ENCODE data around the gene TNS1. TPM values are rescaled to one million over a fixed set of nuclear protein-coding genes. Genes with fewer than 3 reads are reported as not detected.

TNS1 gene
- total and polyA plus RNA-seq, 9 of the 15 experiments (the other 6 are each of a cell fraction or from before 2014, with no cell fraction given), result 0.13 to 2.7 (median 0.77) TPM

GRCh38 chr2:217798191-217798590, 204.6 kb downstream of the TNS1 start:
- no peaks in the 10 kb centered on the region for H3K27me3 ChIP-seq (ENCODE audit: control insufficient read depth in 2 of 2, insufficient read depth in 2 of 2, low read length in 2 of 2)
- no peaks in the 10 kb centered on the region for H3K36me3 ChIP-seq (ENCODE audit: control insufficient read depth, insufficient read depth, low read length)
- H3K9me3 ChIP-seq (replicated peaks; ENCODE audit: control insufficient read depth, insufficient read depth, low read depth, low read length), result no peaks in the 10 kb centered on the region
- no peak overlapping the region for H3K9ac ChIP-seq (ENCODE audit: insufficient read depth in 1 of 2, low read depth in 2 of 2, low read length in 2 of 2)
- BruUV-seq (replicated peaks), result no TSS peak
- H3K4me1 ChIP-seq (replicated peaks in 1 of 2; ENCODE audit: control insufficient read depth in 2 of 2, insufficient read depth in 2 of 2, low read length in 2 of 2), result peaks cover 14 to 21% of the 10 kb centered on the region in 2 experiments; a peak in 4 of 5 replicates
- no peak for DNase-seq (ENCODE audit: extremely low read depth in 1 of 4, low spot score in 3 of 4)
- ChIA-PET CTCF (ENCODE audit: low intra/inter-chr PET ratio) (interaction anchor here (0.7 kb wide), 1 partner anchor 24 kb away, joined by 3 read pairs; no protein-coding TSS in a partner anchor), POLR2A (interaction anchor here (0.6 kb wide), 1 partner anchor 29 kb away, joined by 3 read pairs; no protein-coding TSS in a partner anchor)
- no peak overlapping the region for H2AFZ ChIP-seq (ENCODE audit: low read depth, low read length)
- FAIRE-seq, result no peak
- H3K4me3 ChIP-seq, result no peak overlapping the region
- no peak for TF ChIP-seq ZKSCAN8 (CRISPR knock-in tag; IDR thresholded peaks at IDR 0.05)
- no peak for TF ChIP-seq SETDB1 (IDR thresholded peaks at IDR 0.05; ENCODE audit: low read length)
- no peak for TF ChIP-seq MED1 (CRISPR knock-in tag; IDR thresholded peaks at IDR 0.05; ENCODE audit: borderline replicate concordance)
- TF ChIP-seq KLF10 (CRISPR knock-in tag; IDR thresholded peaks at IDR 0.05), result no peak
- TF ChIP-seq NR4A1 (CRISPR knock-in tag; IDR thresholded peaks at IDR 0.05), result no peak
- TF ChIP-seq NR4A1 (tag; IDR thresholded peaks at IDR 0.05), result no peak
- TF ChIP-seq SMAD4 (CRISPR knock-in tag; conservative IDR thresholded peaks at IDR 0.05), result no peak
- no peak for TF ChIP-seq ZNF586 (CRISPR knock-in tag; conservative IDR thresholded peaks at IDR 0.05)
- TF ChIP-seq PHB2 (IDR thresholded peaks at IDR 0.05; ENCODE audit: low read depth), result no peak
- TF ChIP-seq GABPA (tag; conservative IDR thresholded peaks at IDR 0.05; ENCODE audit: low read depth), result no peak
- TF ChIP-seq POLR2A (conservative IDR thresholded peaks at IDR 0.05), result no peak
- TF ChIP-seq HDGF (IDR thresholded peaks at IDR 0.05), result no peak
- no peak for TF ChIP-seq NR1H2 (CRISPR knock-in tag; IDR thresholded peaks at IDR 0.05)
- no peak for TF ChIP-seq ZNF561 (CRISPR knock-in tag; conservative IDR thresholded peaks at IDR 0.05)
- no peak for TF ChIP-seq STAT5B (CRISPR knock-in tag; IDR thresholded peaks at IDR 0.05)
- TF ChIP-seq POLR2H (tag; IDR thresholded peaks at IDR 0.05; ENCODE audit: low read depth), result no peak
- H3K79me2 ChIP-seq (ENCODE audit: control insufficient read depth, insufficient read depth, low read length), result no peaks in the 10 kb centered on the region
- ATAC-seq, result no peak
- WGBS (ENCODE audit: insufficient coverage, low coverage, missing lambda C conversion rate), result 53% methylated on average over 7 of the region's 7 CpGs
- no peak overlapping the region for H3K4me2 ChIP-seq (ENCODE audit: insufficient read depth, low read length)
- intact Hi-C loops (cut with micrococcal nuclease), result no loop called here
- H3K27ac ChIP-seq (ENCODE audit: extremely low read depth, low read depth, low read length), result no peak overlapping the region
- no peaks in the 10 kb centered on the region for H4K20me1 ChIP-seq (replicated peaks; ENCODE audit: control insufficient read depth, insufficient read depth, low read length)
- in situ Hi-C loops (cut with MboI), result no loop called here
- H3K9me1 ChIP-seq (ENCODE audit: control insufficient read depth, insufficient read depth, low read length), result no peaks in the 10 kb centered on the region

Measured in K562 (cell line).